GM21619 (cell line): ENCODE measurements around the gene ARMC10.
"Not testable (repeated sequence)": the region's sequence is repeated elsewhere in the genome, so short reads cannot be mapped to it uniquely, and the experiment has no call there.

Source experiments
- ATAC-seq: cut with Tn5 transposase; IDR thresholded peaks from one replicate; pipeline ENCODE4 v1.9.1; 2021; ENCODE audit not compliant: unreplicated experiment

The ARMC10 gene

DNA sequence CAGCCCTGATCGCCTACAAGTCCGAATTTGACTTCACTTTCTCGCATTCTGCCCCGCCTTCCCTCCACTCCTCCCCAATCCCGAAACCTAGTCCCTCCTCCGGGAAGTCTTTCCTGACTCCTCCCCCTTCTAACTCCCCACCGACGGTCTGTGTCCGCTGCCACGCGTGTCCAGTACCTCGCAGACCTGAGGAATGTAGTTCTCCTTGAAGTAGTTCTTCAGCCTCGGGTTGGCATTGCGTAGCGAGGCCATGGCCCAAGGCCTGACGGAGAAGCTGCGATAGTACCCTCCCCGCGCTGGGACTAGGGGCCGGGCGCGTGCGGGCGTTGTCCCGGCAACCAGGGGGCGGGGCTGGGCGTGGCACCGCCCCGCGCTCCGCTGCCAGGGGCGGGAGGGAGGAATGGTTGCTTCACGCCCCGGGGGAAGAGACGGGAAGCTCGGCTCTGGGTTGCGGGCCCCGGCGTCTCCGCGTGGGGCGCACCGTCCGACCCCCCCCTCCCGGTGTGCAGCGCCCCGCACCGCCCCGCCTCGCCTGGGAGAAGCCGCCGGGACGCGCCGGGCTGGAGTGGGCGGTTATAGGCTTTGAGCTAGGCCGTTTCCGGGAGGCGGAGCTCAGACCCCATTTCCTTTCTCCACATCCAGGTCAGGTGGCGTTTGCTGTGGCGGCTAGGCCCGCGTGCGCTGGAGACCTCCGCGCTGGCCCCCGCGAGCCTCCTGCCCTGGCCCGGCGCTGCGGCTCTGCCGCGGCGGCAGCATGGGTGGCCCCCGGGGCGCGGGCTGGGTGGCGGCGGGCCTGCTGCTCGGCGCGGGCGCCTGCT is at the start of gene ARMC10, which contains the start of gene FBXL13:
Gene ARMC10, plus strand, starts transcription at position 622 of the 818 bp plus-strand sequence. Its CDS starts 133 bp downstream, at position 755.
Gene FBXL13, minus strand, starts transcription at position 278 of the 818 bp plus-strand sequence.
- peak; percentile 90 for ATAC-seq

DNA sequence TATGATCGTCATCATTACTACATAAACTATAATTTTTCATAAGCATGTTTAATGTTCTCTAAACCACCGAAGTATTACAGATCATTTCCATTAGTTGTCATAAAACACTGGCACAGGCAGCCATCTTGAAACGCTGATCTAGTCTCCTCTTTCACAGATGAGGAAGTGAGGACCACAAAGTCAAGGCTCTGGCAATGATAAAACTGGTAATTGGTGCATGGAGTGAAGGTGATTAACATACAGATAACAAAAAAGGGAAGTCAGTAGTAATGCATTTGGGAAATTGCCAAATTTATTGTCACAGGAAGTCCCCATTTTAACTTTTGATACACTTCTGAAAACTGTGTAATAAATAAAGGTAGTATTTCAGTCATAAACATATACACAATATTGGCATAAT is 49.6 kb upstream of the ARMC10 start:
- ATAC-seq = no peak

DNA sequence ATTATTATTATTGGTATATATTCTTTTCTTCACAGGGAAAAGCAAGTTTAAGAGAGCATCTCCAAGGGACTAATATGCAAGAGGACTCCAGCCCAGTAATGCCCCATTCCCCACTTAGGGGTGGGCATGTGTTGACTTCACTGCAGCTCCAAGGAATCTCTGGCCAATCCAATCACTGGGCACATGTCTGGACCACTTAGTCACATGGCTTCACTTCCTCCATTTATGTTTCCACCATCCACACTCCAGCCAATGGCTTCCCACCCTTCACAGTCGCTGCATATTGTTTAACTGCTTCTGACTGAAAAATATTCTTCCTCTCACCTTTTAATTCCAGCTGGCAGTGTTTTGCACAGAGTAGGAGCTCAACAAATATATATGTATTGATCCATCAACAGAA is 43.9 kb upstream of the ARMC10 start:
- ATAC-seq = no peak

DNA sequence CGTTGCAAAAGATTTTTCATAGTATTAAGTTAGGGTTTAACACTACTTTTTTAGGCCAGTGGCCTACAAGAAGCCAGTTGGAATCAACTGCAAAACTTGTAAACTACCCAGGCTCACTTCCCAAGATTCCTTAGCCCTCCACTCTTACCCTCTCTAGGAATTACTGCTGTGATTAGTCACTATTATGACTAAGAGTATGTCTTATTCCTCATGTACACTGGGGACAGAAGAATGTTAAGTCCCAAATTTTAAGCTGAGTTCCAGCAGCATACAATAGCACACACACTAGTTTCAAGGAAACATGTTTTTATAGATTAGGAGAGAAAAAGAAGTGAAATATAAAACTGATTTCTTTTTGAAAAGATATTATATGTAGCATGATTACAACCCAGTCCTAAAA is 43.2 kb upstream of the ARMC10 start:
- no peak for ATAC-seq

DNA sequence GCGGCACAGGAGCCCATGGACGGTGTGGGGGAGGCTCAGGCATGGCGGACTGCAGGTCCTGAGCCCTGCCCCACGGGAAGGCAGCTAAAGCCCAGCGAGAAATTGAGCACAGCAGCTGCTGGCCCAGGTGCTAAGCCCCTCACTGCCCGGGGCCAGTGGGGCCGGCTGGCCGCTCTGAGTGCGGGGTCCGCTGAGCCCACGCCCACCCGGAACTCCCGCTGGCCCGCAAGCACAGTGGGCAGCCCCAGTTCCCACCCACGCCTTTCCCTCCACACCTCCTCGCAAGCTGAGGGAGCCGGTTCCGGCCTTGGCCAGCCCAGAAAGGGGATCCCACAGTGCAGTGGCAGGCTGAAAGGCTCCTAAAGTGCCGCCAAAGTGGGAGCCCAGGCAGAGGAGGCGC is 40.6 kb upstream of the ARMC10 start:
- not testable (repeated sequence) for ATAC-seq

DNA sequence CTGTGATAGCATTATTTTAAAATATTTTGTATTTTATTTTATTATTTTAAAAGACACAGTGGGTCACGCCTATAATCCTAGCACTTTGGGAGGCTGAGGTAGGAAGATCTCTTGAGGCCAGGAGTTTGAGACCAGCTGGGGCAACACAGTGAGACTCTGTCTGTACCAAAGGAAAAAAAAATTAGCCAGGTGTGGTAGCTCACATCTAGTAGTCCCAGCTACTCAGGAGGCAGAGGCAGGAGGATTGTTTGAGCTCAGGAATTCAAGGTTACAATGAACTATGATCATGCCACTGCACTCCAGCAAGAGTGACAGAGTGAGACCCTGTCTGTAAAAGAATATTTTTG is 37.5 kb upstream of the ARMC10 start:
- ATAC-seq = no peak

DNA sequence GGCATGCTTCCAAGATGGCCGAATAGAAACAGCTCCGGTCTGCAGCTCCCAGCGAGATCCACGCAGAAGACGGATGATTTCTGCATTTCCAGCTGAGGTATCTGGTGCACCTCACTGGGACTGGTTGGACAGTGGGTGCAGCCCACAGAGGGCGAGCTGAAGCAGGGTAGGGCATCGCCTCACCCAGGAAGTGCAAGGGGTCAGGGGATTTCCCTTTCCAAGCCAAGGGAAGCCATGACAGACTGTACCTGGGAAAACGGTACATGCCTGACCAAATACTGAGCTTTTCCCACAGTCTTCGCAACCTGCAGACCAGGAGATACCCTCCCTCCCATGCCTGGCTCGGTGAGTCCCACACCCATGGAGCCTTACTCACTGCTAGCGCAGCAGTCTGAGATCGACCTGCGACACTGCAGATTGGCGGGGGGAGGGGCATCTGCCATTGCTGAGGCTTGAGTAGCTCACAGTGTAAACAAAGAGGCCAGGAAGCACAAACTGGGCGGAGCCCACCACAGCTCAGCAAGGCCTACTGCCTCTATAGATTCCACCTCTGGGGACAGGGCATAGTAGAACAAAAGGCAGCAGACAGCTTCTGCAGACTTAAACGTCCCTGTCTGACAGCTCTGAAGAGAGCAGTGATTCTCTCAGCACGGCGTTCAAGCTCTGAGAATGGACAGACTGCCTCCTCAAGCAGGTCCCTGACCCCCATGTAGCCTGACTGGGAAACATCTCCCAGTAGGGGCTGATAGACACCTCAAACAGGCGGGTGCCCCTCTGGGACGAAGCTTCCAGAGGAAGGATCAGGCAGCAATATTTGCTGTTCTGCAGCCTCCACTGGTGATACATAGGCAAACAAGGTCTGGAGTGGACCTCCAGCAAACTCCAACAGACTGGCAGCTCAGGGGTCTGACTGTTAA is 36.9 kb upstream of the ARMC10 start:
- ATAC-seq = not testable (repeated sequence)

DNA sequence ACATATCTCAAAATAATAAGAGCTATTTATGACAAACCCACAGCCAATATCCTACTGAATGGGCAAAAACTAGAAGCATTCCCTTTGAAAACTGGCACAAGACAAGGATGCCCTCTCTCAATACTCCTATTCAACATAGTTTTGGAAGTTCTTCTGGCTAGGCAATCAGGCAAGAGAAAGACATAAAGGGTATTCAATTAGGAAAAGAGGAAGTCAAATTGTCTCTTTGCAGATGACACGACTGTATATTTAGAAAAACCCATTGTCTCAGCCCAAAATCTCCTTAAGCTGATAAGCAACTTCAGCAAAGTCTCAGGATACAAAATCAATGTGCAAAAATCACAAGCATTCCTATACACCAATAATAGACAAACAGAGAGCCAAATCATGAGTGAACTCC is 33.1 kb upstream of the ARMC10 start:
- ATAC-seq = not testable (repeated sequence)

DNA sequence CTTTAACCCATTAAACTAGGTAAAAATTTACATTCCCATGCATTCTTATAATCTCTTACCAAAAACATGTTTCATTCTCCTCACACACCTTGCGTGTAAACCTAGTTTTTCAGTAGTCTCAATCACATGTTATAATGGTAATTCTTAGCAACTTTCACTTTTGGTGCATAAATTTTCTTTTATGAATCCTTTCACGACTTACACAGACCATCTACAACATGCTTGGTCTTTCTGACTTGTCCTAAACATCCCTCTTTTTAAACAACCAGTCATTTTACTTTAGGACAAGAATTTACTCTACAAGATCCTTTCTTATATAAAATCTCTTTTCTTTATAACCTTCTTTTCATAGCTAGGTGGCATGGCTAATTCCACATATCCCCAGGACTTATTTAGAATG is 26.1 kb upstream of the ARMC10 start:
- no peak for ATAC-seq

DNA sequence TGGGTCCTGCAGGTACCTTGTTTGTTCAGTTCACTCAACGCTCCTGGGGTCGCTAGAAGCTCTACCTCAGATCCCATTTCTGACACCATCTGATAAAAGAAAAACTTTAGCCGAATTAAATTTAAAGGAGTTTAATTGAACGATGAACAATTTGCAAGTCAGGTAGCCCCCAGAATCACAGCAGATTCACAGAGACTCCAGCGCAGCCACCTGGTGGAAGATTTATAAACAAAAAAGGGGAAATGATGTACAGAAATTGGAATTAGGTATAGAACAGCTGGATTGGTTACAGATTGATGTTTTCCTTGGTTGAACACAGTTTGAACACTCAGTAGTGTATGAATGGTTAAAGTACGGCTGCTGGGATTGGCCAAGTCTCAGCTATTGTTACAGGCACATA is 23.4 kb upstream of the ARMC10 start:
- ATAC-seq = no peak

DNA sequence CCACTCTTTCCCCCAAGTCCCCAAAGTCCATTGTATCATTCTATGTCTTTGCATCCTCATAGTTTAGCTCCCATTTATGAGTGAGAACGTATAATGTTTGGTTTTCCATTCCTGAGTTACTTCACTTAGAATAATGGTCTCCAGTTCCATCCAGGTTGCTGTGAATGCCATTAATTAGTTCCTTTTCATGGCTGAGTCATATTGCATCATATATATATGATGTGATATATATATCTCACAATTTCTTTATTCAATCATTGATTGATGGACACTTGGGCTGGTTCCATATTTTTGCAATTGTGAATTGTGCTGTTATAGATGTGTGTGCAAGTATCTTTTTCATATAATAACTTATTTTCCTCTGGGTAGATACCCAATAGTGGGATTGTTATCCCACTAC is 18.9 kb upstream of the ARMC10 start:
- ATAC-seq = not testable (repeated sequence)

DNA sequence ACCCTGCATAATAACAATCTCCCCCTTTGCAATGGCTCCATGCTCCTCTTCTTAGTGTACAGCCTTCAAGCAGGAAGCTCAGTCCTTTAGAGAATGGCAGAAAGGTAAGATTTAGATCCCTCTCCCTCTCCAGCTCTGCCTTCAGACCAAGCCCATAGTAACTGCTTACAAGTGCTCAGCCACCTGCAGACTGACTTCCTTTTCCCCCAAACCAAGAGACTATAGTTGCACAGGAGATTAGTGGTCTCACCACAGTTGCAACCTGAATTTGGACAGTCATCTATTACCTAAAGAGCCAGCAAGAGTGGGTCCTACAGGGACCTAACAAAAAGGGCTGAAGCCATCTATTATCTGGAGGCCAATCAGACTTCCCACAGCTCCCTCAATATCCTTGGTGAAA is 16.8 kb upstream of the ARMC10 start:
- no peak for ATAC-seq

DNA sequence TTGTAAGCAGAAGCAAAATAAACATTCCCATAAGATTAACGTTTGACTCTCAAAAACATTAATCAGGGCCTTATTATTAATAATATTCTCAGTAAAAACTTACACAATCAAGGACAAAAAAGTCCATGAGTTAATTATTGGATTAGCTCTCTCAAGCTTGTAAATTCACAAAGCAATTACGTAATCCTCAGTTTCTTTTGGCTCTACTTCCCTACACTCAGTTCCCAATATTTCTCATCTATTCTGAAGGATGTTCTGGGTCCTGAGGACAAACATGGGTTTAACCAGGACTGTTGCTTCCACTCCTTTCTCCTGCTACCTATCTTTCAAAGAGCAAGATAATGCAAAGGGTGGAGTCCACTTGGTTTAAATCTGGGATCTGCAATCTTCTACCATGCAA is 15.5 kb upstream of the ARMC10 start:
- no peak for ATAC-seq

DNA sequence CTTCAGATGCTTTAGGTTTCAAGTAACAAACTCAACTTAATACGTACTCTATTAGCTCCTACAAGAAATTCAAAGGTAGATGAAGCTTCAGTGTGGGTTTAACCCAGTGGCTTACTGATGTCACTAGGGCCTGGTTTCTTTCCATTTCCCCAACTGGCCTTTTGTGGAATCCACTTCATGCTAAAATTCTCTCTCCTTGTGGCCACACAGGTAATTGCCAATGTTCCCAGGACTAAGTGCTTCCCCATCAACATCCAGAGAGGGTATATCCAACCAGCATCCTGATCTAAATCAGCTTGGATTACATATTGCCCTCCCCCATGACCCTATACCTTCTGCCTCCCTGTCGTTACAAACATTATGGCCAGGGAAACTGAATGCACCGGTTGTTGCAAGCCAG is 11.0 kb upstream of the ARMC10 start:
- no peak for ATAC-seq

DNA sequence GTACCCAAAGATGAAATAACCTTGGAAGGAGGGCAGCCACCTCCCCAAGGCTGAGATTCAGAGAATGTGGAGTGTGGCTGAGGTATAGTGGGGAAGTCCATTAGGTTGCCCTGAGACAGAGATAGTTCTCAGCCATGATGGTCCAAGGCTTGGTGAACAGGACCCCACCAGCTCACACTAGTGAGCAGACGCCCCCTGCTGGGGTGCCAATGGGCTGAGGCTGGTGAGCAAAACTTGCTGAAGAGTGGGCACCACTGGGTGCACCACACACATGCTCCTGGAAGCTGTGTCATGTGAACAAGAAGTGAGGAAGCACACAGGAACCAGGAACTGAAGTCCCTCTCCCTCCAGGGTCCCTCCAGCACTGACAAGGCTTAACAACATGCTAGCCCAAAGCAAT is 9.3 kb upstream of the ARMC10 start:
- peak; percentile 57 for ATAC-seq

DNA sequence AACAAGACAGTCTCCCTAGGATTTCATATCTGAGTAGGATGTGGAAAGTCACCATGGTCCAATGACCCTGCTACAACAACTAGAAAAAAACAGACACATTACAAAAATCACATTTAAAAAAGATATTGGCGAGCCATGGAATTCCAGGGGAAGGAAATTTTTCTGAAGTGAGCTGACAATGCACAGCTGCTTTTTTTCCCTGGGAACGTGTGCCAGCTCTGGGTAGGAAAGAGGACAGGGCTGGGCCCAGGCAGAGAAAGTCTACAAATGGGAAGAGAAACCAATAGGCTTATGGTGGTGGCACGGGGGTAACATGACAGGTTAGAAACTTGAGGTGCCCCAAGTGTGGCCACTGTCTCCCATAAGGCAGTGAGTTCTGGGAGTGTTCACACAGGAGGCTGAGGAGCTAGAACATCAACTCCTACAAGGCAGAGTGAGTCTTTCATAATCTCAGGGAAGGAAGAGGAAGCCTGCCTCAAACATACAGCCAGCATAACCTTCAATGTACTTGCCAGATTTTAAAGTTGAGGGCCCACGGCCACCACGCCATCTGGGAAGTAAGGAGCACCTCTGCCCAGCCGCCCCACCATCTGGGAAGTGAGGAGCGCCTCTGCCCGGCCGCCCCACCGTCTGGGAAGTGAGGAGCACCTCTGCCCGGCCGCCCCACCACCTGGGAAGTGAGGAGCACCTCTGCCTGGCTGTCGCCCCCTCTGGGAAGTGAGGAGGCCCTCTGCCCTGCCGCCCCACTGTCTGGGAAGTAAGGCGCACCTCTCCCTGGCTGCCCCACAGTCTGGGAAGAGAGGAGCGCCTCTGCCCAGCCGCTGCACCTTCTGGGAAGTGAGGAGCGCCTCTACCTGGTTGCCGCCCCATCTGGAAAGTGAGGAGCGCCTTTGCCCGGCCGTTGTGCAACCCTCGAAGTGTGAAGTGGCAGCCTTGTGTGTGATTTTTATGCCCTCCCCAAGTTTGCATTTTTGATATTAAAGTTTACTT is 6.2 kb upstream of the ARMC10 start:
- no peak for ATAC-seq

DNA sequence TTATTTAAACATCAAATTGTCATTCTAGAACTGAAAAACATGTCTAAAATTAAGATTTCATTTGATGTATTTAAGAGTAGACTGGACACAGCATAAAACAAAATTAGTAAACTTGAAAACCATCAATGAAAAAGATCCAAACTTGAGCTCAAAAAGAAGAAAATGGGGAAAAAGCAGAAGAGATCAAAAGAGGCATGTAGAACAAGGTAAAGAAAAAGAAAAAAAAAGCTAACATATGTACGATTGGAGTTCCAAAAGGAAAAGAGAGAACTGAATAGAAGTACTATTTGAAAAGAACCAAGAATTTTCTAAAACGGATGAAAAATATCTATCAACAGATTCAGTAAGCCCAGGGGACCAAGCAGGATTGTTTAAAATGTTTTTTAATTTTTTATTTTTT is 3.9 kb upstream of the ARMC10 start:
- ATAC-seq = no peak

DNA sequence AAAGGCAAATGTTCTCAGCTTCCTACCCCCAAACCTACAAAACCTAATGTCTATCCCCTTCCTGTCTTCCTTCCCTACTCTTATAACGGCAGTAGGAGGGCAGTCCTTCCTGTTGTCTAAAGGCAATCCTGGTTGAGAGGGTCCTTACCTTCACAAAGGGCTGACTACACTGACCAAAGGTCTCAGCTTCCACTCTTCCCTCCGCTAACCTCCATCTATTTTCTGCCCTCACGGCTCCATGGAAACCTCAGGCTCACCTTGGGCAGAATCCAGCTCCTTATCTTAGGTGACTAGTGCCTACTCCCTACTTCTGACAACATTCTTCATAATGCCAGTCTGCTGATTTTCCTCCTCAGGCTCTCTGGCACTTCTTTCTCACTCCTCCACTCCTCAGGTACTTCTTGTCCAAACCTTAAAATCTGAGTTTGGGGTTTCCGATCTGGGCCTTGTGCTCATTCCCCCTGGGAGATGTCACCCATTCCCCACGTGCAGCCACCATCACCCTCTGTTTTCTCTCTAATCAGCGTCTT is 886 bp upstream of the ARMC10 start:
- no peak for ATAC-seq

DNA sequence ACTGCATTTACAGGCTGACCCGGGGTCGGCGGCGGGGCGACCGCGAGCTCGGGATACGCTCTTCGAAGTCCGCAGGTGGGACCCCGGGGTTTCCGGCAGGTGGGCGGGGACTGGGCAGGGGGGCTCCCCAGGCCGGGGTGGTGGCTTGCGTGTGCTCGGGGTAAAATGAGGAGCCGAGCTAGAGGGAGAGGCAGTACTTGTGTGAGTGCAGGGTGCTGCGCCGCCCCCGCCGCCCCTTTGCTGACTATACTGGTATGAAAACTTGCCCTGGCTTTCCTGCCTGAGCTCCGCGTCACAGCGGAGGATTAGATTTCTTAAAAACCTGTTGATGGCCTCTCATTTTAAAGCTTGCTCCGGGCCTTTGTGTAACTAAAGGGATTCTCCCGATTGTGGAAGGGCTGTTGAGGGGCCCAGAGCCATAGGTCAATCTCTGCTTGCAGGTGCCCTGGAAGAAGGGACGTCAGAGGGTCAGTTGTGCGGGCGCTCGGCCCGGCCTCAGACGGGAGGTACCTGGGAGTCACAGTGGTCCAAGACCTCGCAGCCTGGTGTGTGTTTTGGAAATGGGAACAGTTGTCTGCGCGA is 488 bp downstream of the ARMC10 start:
- ATAC-seq = peak; percentile 41

DNA sequence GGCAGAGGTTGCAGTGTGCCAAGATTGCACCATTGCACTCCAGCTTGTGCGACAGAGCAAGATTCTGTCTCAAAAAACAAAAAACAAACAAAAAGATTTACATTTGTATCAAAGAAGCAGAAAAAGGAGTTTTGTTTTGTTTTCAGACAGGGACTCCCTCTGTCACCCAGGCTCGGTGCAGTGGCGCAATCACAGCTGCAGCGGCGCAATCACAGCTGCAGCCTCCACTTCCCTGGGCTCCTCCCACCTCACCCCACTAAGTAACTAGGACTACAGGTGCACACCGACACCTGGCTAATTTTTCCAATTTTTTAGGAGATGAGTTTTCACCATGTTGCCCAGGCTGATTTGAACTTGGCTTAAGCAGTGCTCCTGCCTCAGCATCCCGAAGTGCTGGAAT is 1.8 kb downstream of the ARMC10 start:
- ATAC-seq = no peak
